B cell (primary cell): ENCODE data around the gene AKR1A1. TPM values are rescaled to one million over a fixed set of nuclear protein-coding genes. Genes with fewer than 3 reads are reported as not detected.
A peak's percentile ranks its signal among the peaks of the same experiment; 100 is the strongest.

Source experiments
- ATAC-seq: fragments of 200-7000 bp; cut with Tn5 transposase; one replicate; pipeline ENCODE4 v1.10.0; 2021; ENCODE audit warnings: low read depth, mild to moderate bottlenecking, moderate number of reproducible peaks, moderate library complexity
- CTCF ChIA-PET: fragments of 350-600 bp; sonication (Branson Sonifier 250); formaldehyde crosslinking; loops from one replicate; lab custom pipeline; 2021; ENCODE audit warnings: antibody characterized with exemption, inconsistent platforms; lab: Charles Lee
- POLR2A ChIA-PET: fragments of 350-600 bp; sonication (Branson Sonifier 250); formaldehyde crosslinking; loops from one replicate; lab custom pipeline; 2021; ENCODE audit warnings: antibody characterized with exemption; lab: Charles Lee
- DNase-seq: peaks from one replicate; pipeline ENCODE4 v3.0.0; 2013
- H2AFZ ChIP-seq: 2 replicates; pipeline ENCODE4 v1.6.1; 2012; ENCODE audit warnings: mild to moderate bottlenecking, low read depth, low read length; ENCODE audit not compliant: insufficient read depth, poor library complexity, severe bottlenecking
- H3K27ac ChIP-seq, 2 donors: 1 replicate in 1 of 2; 2 replicates in 1 of 2; pipeline ENCODE4 v1.5.1; 2012 to 2013; ENCODE audit warnings: low read length in 2 of 2, mild to moderate bottlenecking in 2 of 2, moderate library complexity in 1 of 2
- H3K27me3 ChIP-seq, 4 experiments: fragments of 200-600 bp in 1 of 4; sonication (generic) in 1 of 4; replicated peaks in 1 of 4; 1 replicate in 2 of 4; 2 replicates in 2 of 4; pipeline versions ENCODE4 v1.6.1 to v1.7.0; 2013 to 2016; ENCODE audit warnings: low read length in 3 of 4, mild to moderate bottlenecking in 2 of 4, mixed read lengths in 1 of 4, moderate library complexity in 1 of 4; ENCODE audit not compliant: insufficient read depth in 4 of 4, control insufficient read depth in 3 of 4; ENCODE audit errors: control extremely low read depth in 1 of 4
- H3K36me3 ChIP-seq, 2 experiments: replicated peaks in 1 of 2; 1 replicate in 1 of 2; 2 replicates in 1 of 2; pipeline versions ENCODE4 v1.6.1 to v1.7.1; 2013; ENCODE audit warnings: low read length in 1 of 2; ENCODE audit not compliant: insufficient read depth in 2 of 2, control insufficient read depth in 1 of 2; ENCODE audit errors: control extremely low read depth in 1 of 2, extremely low read depth in 1 of 2
- H3K4me1 ChIP-seq, 2 donors: fragments of 200-600 bp in 1 of 2; sonication (generic) in 1 of 2; 1 replicate in 1 of 2; 2 replicates in 1 of 2; pipeline versions ENCODE4 v1.5.1 to v1.6.1; 2013 to 2017; ENCODE audit warnings: low read length in 2 of 2; ENCODE audit not compliant: control insufficient read depth in 2 of 2, insufficient read depth in 2 of 2
- H3K4me2 ChIP-seq: replicated peaks from 2 replicates; pipeline ENCODE3; 2012; ENCODE audit warnings: mild to moderate bottlenecking, low read depth, low read length; ENCODE audit not compliant: poor library complexity, severe bottlenecking
- H3K4me3 ChIP-seq, 5 experiments: fragments of 200-600 bp in 1 of 5; sonication (generic) in 1 of 5; 1 replicate in 3 of 5; 2 replicates in 2 of 5; pipeline versions ENCODE4 v1.5.1 to v1.7.0; 2011 to 2016; ENCODE audit warnings: low read length in 4 of 5, mild to moderate bottlenecking in 4 of 5, low read depth in 2 of 5, control low read depth in 1 of 5, moderate library complexity in 1 of 5; ENCODE audit not compliant: insufficient read depth in 1 of 5; ENCODE audit errors: control extremely low read depth in 1 of 5, extremely low read depth in 1 of 5
- H3K79me2 ChIP-seq: fragments of 200-600 bp; sonication (generic); one replicate; pipeline ENCODE4 v1.6.0; 2016; ENCODE audit warnings: low read length; ENCODE audit not compliant: control insufficient read depth, insufficient read depth
- H3K9ac ChIP-seq: fragments of 200-600 bp; sonication (generic); 2 replicates; pipeline ENCODE4 v1.6.1; 2017; ENCODE audit warnings: mild to moderate bottlenecking, low read length, moderate library complexity
- H3K9me3 ChIP-seq, 3 donors: one replicate each; pipeline versions ENCODE4 v1.6.1 to v1.7.1; 2013; ENCODE audit warnings: low read length in 2 of 3; ENCODE audit not compliant: control insufficient read depth in 2 of 3, insufficient read depth in 1 of 3; ENCODE audit errors: control extremely low read depth in 1 of 3
- H4K20me1 ChIP-seq: 2 replicates; pipeline ENCODE4 v1.6.0; 2012; ENCODE audit warnings: mild to moderate bottlenecking, low read length; ENCODE audit not compliant: insufficient read depth, control insufficient read depth, poor library complexity, severe bottlenecking
- H3K27ac Mint-ChIP-seq: one replicate; pipeline ENCODE4 v1.8.0; 2021; ENCODE audit warnings: mixed read lengths
- H3K27me3 Mint-ChIP-seq: one replicate; pipeline ENCODE4 v1.8.0; 2021; ENCODE audit warnings: mixed read lengths
- H3K4me1 Mint-ChIP-seq: one replicate; pipeline ENCODE4 v1.8.0; 2021; ENCODE audit warnings: mixed read lengths
- H3K4me3 Mint-ChIP-seq: one replicate; pipeline ENCODE4 v1.8.0; 2021; ENCODE audit warnings: mixed read lengths
- H3K9me3 Mint-ChIP-seq: one replicate; pipeline ENCODE4 v1.8.0; 2022; ENCODE audit warnings: mixed read lengths; ENCODE audit not compliant: insufficient read depth
- CTCF ChIP-seq: fragments of 200-600 bp; IDR thresholded peaks from one replicate; pipeline ENCODE4 v1.8.0; 2022; ENCODE audit warnings: antibody characterized with exemption, mild to moderate bottlenecking
- EZH2 ChIP-seq: IDR thresholded peaks from 2 replicates; pipeline ENCODE4 v1.6.1; 2012; ENCODE audit warnings: borderline replicate concordance, low read depth, mild to moderate bottlenecking, moderate library complexity, low read length; ENCODE audit not compliant: insufficient read depth, poor library complexity, severe bottlenecking
- WGBS: methylation state at CpG from one replicate; pipeline ENCODE4 v1.1.5; 2013; ENCODE audit warnings: missing lambda C conversion rate; ENCODE audit not compliant: insufficient coverage; 5-methylcytosine and 5-hydroxymethylcytosine counted together
- intact Hi-C: fragments of 100-400 bp; cut with micrococcal nuclease; formaldehyde crosslinking; loops from one replicate; pipeline ENCODE4 v1.10.0; 2022
- polyA plus RNA-seq: library from polyadenylated mRNA; depleted of rRNA; stranded (reverse); fragments of >200 nt; gene quantifications from 2 replicates; pipeline ENCODE4 v1.2.3, GENCODE V29; 2012
- total RNA-seq, 2 donors: library from RNA; stranded (reverse); fragments of 120-200 nt in 1 of 2; gene quantifications; 1 replicate in 1 of 2; 2 replicates in 1 of 2; pipeline versions ENCODE4 v1.2.3 to v1.2.4, GENCODE V29; 2013 to 2022

AKR1A1 gene
- total and polyA plus RNA-seq, 2 donors (not counting 1 experiment from before 2014, with no cell fraction given), result 145 to 163 TPM

- no peak overlapping the region for H3K4me3 ChIP-seq
- CTCF ChIA-PET, result interaction anchor here (0.5 to 13.3 kb wide), 33 partner anchors 9 to 558 kb away, joined by 3 to 351 read pairs (median 5); partner anchors contain the start of genes AKR1A1, CCDC163, GPBP1L1 and MMACHC
- WGBS, result 27% methylated on average over 8 of the region's 8 CpGs
- H2AFZ ChIP-seq, result no peak overlapping the region
- Mint-ChIP-seq H3K27ac (peak overlapping the region; percentile 56), H3K27me3 (no peaks in the 10 kb centered on the region), H3K9me3 (no peaks in the 10 kb centered on the region), H3K4me3 (no peak overlapping the region), H3K4me1 (peaks cover 2% of the 10 kb centered on the region)
- DNase-seq, result peak; percentile 85
- no peaks in the 10 kb centered on the region for H3K27me3 ChIP-seq
- intact Hi-C loops, result loop anchor here (1.0 to 2.0 kb wide), 5 partner anchors 12 to 210 kb away; partner anchors contain the start of genes AKR1A1 and PRDX1
- H3K79me2 ChIP-seq, result peaks cover 6% of the 10 kb centered on the region
- peak; percentile 99 for TF ChIP-seq CTCF
- no peak for TF ChIP-seq EZH2
- peaks cover 0 to 43% of the 10 kb centered on the region in 2 experiments for H3K36me3 ChIP-seq
- H3K4me1 ChIP-seq, result no peaks in the 10 kb centered on the region
- no peaks in the 10 kb centered on the region for H4K20me1 ChIP-seq
- H3K9ac ChIP-seq, result no peak overlapping the region
- H3K27ac ChIP-seq, result peak overlapping the region in 1 of 2 donors; percentile 0
- no peaks in the 10 kb centered on the region for H3K9me3 ChIP-seq
- POLR2A ChIA-PET, result interaction anchor here (0.6 to 3.3 kb wide), 3 partner anchors 49 to 835 kb away, joined by 3 to 14 read pairs (median 3); partner anchors contain the start of gene PRDX1
- peak; percentile 97 for ATAC-seq
- H3K4me2 ChIP-seq, result no peak overlapping the region
These were observed 19.4 kb downstream of the AKR1A1 start for GRCh38 chr1:45569962-45570581.

GRCh38 chr1:45570631-45571030, 20.0 kb downstream of the AKR1A1 start:
- H3K27ac ChIP-seq, result no peak overlapping the region
- no peak overlapping the region for H2AFZ ChIP-seq
- no peaks in the 10 kb centered on the region for H4K20me1 ChIP-seq
- Mint-ChIP-seq H3K27ac (no peak overlapping the region), H3K4me3 (no peak overlapping the region), H3K9me3 (no peaks in the 10 kb centered on the region), H3K27me3 (no peaks in the 10 kb centered on the region), H3K4me1 (peaks cover 2% of the 10 kb centered on the region)
- peaks cover 3% of the 10 kb centered on the region for H3K79me2 ChIP-seq
- WGBS, result 92% methylated on average over 3 of the region's 4 CpGs
- no peak for ATAC-seq
- H3K9ac ChIP-seq, result no peak overlapping the region
- no peak overlapping the region for H3K4me3 ChIP-seq
- DNase-seq, result no peak
- H3K4me2 ChIP-seq, result no peak overlapping the region
- ChIA-PET POLR2A (interaction anchor here (0.6 to 3.3 kb wide), 3 partner anchors 49 to 835 kb away, joined by 3 to 14 read pairs (median 3); partner anchors contain the start of gene PRDX1), CTCF (interaction anchor here (0.9 to 13.3 kb wide), 25 partner anchors 9 to 559 kb away, joined by 3 to 351 read pairs (median 5); partner anchors contain the start of genes AKR1A1, CCDC163, GPBP1L1 and MMACHC)
- no peaks in the 10 kb centered on the region for H3K27me3 ChIP-seq
- intact Hi-C loops, result loop anchor here (1.0 to 2.0 kb wide), 5 partner anchors 12 to 210 kb away; partner anchors contain the start of genes AKR1A1 and PRDX1
- TF ChIP-seq EZH2, result no peak
- no peak for TF ChIP-seq CTCF
- H3K4me1 ChIP-seq, result no peaks in the 10 kb centered on the region
- H3K9me3 ChIP-seq, result no peaks in the 10 kb centered on the region
- H3K36me3 ChIP-seq, result peaks cover 0 to 43% of the 10 kb centered on the region in 2 experiments
